ENCODE data around the gene CERK. TPM values are rescaled to one million over a fixed set of nuclear protein-coding genes. Genes with fewer than 3 reads are reported as not detected.

CERK gene
- total RNA-seq, 1 experiment from 2014 or later: 45.6 TPM

DNA sequence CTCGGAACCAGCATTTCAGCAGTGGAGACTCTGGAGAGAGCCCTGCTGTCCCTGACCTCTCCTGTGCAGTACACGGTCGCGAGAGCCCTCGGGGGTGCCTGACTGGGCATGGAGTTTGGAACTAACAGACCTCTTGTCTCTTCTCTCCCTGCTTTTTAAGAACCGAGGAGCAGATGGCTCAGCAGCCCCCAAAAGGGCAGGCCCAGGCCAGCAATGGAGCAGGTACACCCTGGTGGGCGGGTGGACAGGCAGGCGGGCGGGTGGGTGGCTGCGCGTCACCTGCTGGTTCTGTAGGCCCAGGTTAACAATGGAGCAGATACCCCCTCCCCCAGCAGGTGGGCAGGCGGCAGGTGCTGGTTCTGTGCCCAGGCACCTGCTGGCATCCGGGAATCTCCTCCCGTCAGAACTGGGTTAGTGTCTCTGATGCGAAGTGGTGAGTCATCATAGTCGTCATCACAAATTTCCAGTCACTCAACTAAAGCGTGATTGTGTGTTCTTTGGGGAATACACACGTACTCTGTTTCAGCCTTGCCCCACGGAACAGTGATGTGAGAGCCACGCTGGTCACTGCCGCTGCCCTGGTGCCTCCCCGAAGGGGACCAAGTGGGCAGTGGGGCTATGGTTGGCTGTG lies 76.7 kb downstream of the CERK start:
- H3K4me1 Mint-ChIP-seq: peaks cover 5% of the 10 kb centered on the region
- ChIA-PET POLR2A (no interaction called here), CTCF (interaction anchor here (1.0 to 2.3 kb wide), 2 partner anchors 20 to 98 kb away, joined by 4 to 11 read pairs; no protein-coding TSS in a partner anchor)
- no peak for DNase-seq (ENCODE audit: low spot score)
- no peaks in the 10 kb centered on the region for H3K9me3 Mint-ChIP-seq
- no peak overlapping the region for H3K4me3 Mint-ChIP-seq
- no peak for ATAC-seq
- H3K27ac Mint-ChIP-seq: peak overlapping the region; percentile 81; the same call in 1 of the 2 replicates
- no peaks in the 10 kb centered on the region for H3K36me3 Mint-ChIP-seq
- H3K27me3 Mint-ChIP-seq (ENCODE audit: low read depth): no peaks in the 10 kb centered on the region
- TF ChIP-seq MYBL2 (CRISPR knock-in tag; IDR thresholded peaks at IDR 0.05) (no peak), FOXJ3 (CRISPR knock-in tag; IDR thresholded peaks at IDR 0.05; ENCODE audit: borderline replicate concordance) (no peak), PRRX2 (CRISPR knock-in tag; IDR thresholded peaks at IDR 0.05) (no peak), ZNF317 (CRISPR knock-in tag; IDR thresholded peaks at IDR 0.05; ENCODE audit: borderline replicate concordance, low read depth) (no peak), ZBTB21 (CRISPR knock-in tag; IDR thresholded peaks at IDR 0.05; ENCODE audit: borderline replicate concordance) (no peak), TCF7 (CRISPR knock-in tag; IDR thresholded peaks at IDR 0.05; ENCODE audit: low read depth) (no peak), ESRRA (CRISPR knock-in tag; IDR thresholded peaks at IDR 0.05; ENCODE audit: borderline replicate concordance) (no peak), SP1 (CRISPR knock-in tag; conservative IDR thresholded peaks at IDR 0.05) (no peak), SMAD4 (CRISPR knock-in tag; IDR thresholded peaks at IDR 0.05) (no peak), ZNF138 (CRISPR knock-in tag; conservative IDR thresholded peaks at IDR 0.05) (no peak), GTF2I (CRISPR knock-in tag; conservative IDR thresholded peaks at IDR 0.05) (no peak), SMAD3 (CRISPR knock-in tag; IDR thresholded peaks at IDR 0.05; ENCODE audit: borderline replicate concordance) (no peak), GABPB1 (CRISPR knock-in tag; IDR thresholded peaks at IDR 0.05) (no peak), NFYB (CRISPR knock-in tag; conservative IDR thresholded peaks at IDR 0.05; ENCODE audit: low read depth) (no peak), RORB (CRISPR knock-in tag; IDR thresholded peaks at IDR 0.05) (no peak), NR3C1 (CRISPR knock-in tag; conservative IDR thresholded peaks at IDR 0.05; ENCODE audit: low read depth) (no peak)
- TF ChIP-seq, protein P1, sequence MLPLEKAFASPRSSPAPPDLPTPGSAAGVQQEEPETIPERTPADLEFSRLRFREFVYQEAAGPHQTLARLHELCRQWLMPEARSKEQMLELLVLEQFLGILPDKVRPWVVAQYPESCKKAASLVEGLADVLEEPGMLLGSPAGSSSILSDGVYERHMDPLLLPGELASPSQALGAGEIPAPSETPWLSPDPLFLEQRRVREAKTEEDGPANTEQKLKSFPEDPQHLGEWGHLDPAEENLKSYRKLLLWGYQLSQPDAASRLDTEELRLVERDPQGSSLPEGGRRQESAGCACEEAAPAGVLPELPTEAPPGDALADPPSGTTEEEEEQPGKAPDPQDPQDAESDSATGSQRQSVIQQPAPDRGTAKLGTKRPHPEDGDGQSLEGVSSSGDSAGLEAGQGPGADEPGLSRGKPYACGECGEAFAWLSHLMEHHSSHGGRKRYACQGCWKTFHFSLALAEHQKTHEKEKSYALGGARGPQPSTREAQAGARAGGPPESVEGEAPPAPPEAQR (CRISPR knock-in tag; IDR thresholded peaks at IDR 0.05): no peak
- TF ChIP-seq, protein P2, sequence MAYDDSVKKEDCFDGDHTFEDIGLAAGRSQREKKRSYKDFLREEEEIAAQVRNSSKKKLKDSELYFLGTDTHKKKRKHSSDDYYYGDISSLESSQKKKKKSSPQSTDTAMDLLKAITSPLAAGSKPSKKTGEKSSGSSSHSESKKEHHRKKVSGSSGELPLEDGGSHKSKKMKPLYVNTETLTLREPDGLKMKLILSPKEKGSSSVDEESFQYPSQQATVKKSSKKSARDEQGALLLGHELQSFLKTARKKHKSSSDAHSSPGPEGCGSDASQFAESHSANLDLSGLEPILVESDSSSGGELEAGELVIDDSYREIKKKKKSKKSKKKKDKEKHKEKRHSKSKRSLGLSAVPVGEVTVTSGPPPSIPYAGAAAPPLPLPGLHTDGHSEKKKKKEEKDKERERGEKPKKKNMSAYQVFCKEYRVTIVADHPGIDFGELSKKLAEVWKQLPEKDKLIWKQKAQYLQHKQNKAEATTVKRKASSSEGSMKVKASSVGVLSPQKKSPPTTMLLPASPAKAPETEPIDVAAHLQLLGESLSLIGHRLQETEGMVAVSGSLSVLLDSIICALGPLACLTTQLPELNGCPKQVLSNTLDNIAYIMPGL (CRISPR knock-in tag; IDR thresholded peaks at IDR 0.05): no peak
- TF ChIP-seq, protein P3, sequence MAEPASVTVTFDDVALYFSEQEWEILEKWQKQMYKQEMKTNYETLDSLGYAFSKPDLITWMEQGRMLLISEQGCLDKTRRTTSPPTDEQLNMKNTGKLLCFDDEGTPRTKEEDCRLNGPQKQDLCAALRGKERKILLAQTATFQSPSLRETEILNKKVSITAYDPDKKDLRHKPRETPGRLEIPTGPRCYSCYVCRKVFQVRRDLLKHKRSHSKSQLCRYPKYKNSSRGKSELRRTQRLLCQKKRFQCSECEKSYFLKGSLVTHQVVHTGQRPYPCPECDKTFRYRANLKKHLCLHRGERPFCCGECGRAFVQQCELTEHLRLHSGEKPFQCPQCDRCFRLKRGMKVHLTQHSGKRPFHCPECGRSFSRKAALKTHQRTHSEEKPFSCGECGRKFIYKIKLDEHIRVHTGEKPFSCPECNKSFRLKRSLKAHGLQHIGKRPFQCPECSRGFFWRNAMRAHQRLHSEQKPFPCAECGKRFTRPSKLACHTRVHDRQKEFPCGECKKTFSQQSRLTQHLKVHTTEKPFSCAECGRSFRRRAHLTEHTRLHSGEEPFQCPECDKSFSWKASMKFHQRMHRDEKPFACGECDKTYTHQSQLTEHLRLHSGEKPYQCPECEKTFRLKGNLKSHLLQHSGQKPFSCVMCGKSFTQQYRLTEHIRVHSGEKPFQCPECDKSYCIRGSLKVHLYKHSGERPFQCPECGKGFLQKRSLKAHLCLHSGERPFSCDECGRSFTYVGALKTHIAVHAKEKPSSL (CRISPR knock-in tag; conservative IDR thresholded peaks at IDR 0.05): no peak
- TF ChIP-seq, protein P4, sequence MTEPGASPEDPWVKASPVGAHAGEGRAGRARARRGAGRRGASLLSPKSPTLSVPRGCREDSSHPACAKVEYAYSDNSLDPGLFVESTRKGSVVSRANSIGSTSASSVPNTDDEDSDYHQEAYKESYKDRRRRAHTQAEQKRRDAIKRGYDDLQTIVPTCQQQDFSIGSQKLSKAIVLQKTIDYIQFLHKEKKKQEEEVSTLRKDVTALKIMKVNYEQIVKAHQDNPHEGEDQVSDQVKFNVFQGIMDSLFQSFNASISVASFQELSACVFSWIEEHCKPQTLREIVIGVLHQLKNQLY (CRISPR knock-in tag; IDR thresholded peaks at IDR 0.05): no peak

Measured in WTC11 (cell line).